K562 (cell line): ENCODE measurements around the gene ERBB4. TPM values are rescaled to one million over a fixed set of nuclear protein-coding genes. Genes with fewer than 3 reads are reported as not detected.

ENCODE experiments used
- ATAC-seq: fragments of 200-7000 bp; cut with Tn5 transposase; 3 replicates; pipeline ENCODE4 v1.9.1; 2020; ENCODE audit warnings: moderate library complexity
- BruUV-seq: library from RNA; stranded (reverse); fragments of 400-500 nt; replicated peaks from 2 replicates; lab custom pipeline; 2021; lab: Mats Ljungman, UMichigan
- CTCF ChIA-PET: fragments of 300-600 bp; formaldehyde crosslinking; extraction: SDS; loops from one replicate; lab custom pipeline; 2021; ENCODE audit warnings: low intra/inter-chr PET ratio; lab: Yijun Ruan, JAX
- POLR2A ChIA-PET: fragments of 300-600, 350-650 bp; sonication (Branson Sonifier 250); formaldehyde crosslinking; extraction: SDS; loops from one replicate; lab custom pipeline; 2021; ENCODE audit warnings: antibody characterized with exemption, inconsistent platforms; lab: Yijun Ruan, JAX
- DNase-seq, 4 experiments: peaks; one replicate each; pipeline versions ENCODE4 v3.0.0 to v3.0.0-alpha.2; 2011 to 2018; ENCODE audit warnings: low spot score in 3 of 4, mixed read lengths in 3 of 4; ENCODE audit errors: extremely low read depth in 1 of 4
- FAIRE-seq: peaks from 2 replicates; lab custom pipeline; 2011; peaks lifted over from hg19 to GRCh38; lab: Jason Lieb, UNC
- H2AFZ ChIP-seq: 2 replicates; pipeline ENCODE4 v1.6.0; 2011; ENCODE audit warnings: low read depth, low read length, control low read depth, inconsistent platforms
- H3K27ac ChIP-seq: fragments of 200-600 bp; 3 replicates; pipeline ENCODE4 v1.8.0; 2011; ENCODE audit warnings: low read depth, mild to moderate bottlenecking, control low read depth, inconsistent platforms, low read length, moderate library complexity, mixed read lengths; ENCODE audit errors: extremely low read depth
- H3K27me3 ChIP-seq, 2 experiments: fragments of 300-600 bp in 1 of 2; 2 replicates in 1 of 2; 3 replicates in 1 of 2; pipeline versions ENCODE4 v1.6.0 to v1.8.0; 2011; ENCODE audit warnings: inconsistent platforms in 2 of 2, low read length in 2 of 2, mild to moderate bottlenecking in 1 of 2, mixed read lengths in 1 of 2, moderate library complexity in 1 of 2; ENCODE audit not compliant: control insufficient read depth in 2 of 2, insufficient read depth in 2 of 2
- H3K36me3 ChIP-seq: fragments of 300-600 bp; 3 replicates; pipeline ENCODE4 v1.8.0; 2011; ENCODE audit warnings: mild to moderate bottlenecking, low read length, inconsistent platforms; ENCODE audit not compliant: control insufficient read depth, insufficient read depth
- H3K4me1 ChIP-seq, 2 experiments: fragments of 200-600 bp in 1 of 2; replicated peaks in 1 of 2; 2 replicates in 1 of 2; 3 replicates in 1 of 2; pipeline versions ENCODE4 v1.5.1 to v1.8.0; 2011; ENCODE audit warnings: inconsistent platforms in 2 of 2, low read length in 2 of 2, mild to moderate bottlenecking in 1 of 2, mixed read lengths in 1 of 2, moderate library complexity in 1 of 2; ENCODE audit not compliant: control insufficient read depth in 2 of 2, insufficient read depth in 2 of 2
- H3K4me2 ChIP-seq: 2 replicates; pipeline ENCODE4 v1.6.1; 2011; ENCODE audit warnings: low read length, control low read depth, inconsistent platforms, mixed read lengths; ENCODE audit not compliant: insufficient read depth
- H3K4me3 ChIP-seq: fragments of 200-600 bp; sonication (generic), shearing (Covaris generic); 2 replicates; pipeline ENCODE4 v1.5.1; 2016; ENCODE audit warnings: control low read depth, inconsistent platforms
- H3K79me2 ChIP-seq: fragments of 200-600 bp; 3 replicates; pipeline ENCODE4 v1.8.0; 2011; ENCODE audit warnings: low read length, inconsistent platforms; ENCODE audit not compliant: control insufficient read depth, insufficient read depth
- H3K9ac ChIP-seq, 2 experiments: 2 replicates each; pipeline versions ENCODE4 v1.6.0 to v1.6.1; 2011; ENCODE audit warnings: low read depth in 2 of 2, low read length in 2 of 2, control low read depth in 1 of 2, inconsistent platforms in 1 of 2, mild to moderate bottlenecking in 1 of 2, mixed read lengths in 1 of 2; ENCODE audit not compliant: insufficient read depth in 1 of 2
- H3K9me1 ChIP-seq: one replicate; pipeline ENCODE4 v1.6.0; 2011; ENCODE audit warnings: inconsistent platforms, mild to moderate bottlenecking, low read length, moderate library complexity; ENCODE audit not compliant: control insufficient read depth, insufficient read depth
- H3K9me3 ChIP-seq: replicated peaks from 2 replicates; pipeline ENCODE4 v1.5.1; 2011; ENCODE audit warnings: low read depth, low read length, inconsistent platforms; ENCODE audit not compliant: control insufficient read depth, insufficient read depth
- H4K20me1 ChIP-seq: replicated peaks from 2 replicates; pipeline ENCODE4 v1.6.1; 2011; ENCODE audit warnings: low read length, inconsistent platforms, mixed read lengths; ENCODE audit not compliant: control insufficient read depth, insufficient read depth
- CREB5 ChIP-seq: fragments of 250-450 bp; sonication (Bioruptor Pico); IDR thresholded peaks from 2 replicates; pipeline ENCODE4 v1.5.0; 2020; ENCODE audit warnings: mild to moderate bottlenecking
- CXXC5 ChIP-seq: fragments of 250-450 bp; sonication (Bioruptor Pico); IDR thresholded peaks from 2 replicates; pipeline ENCODE4 v1.8.0; 2022; ENCODE audit warnings: inconsistent platforms, mild to moderate bottlenecking, moderate library complexity
- DACH1 ChIP-seq: fragments of 450-650 bp; IDR thresholded peaks from 2 replicates; pipeline ENCODE4 v1.6.1; 2018; ENCODE audit not compliant: partially characterized antibody
- FOXA3 ChIP-seq, 2 experiments: fragments of 450-650 bp in 1 of 2; sonication (generic) in 1 of 2; formaldehyde crosslinking; IDR thresholded peaks in 1 of 2; conservative IDR thresholded peaks in 1 of 2; 2 replicates each; pipeline versions ENCODE4 v1.4.0 to v1.8.0; 2020 to 2022; ENCODE audit warnings: mild to moderate bottlenecking in 2 of 2, missing genetic modification reagents in 1 of 2
- FOXP4 ChIP-seq: sonication (generic); formaldehyde crosslinking; IDR thresholded peaks from 2 replicates; pipeline ENCODE4 v1.8.0; 2022; ENCODE audit warnings: mild to moderate bottlenecking, missing genetic modification reagents, borderline replicate concordance
- GATAD2B ChIP-seq: fragments of 450-650 bp; IDR thresholded peaks from 2 replicates; pipeline ENCODE4 v1.6.1; 2017; ENCODE audit warnings: mild to moderate bottlenecking, borderline replicate concordance
- HDGF ChIP-seq: fragments of 450-650 bp; IDR thresholded peaks from 2 replicates; pipeline ENCODE4 v1.6.1; 2016
- KHSRP ChIP-seq: fragments of 450-650 bp; IDR thresholded peaks from 2 replicates; pipeline ENCODE4 v1.6.1; 2017
- MAFK ChIP-seq: IDR thresholded peaks from 2 replicates; pipeline ENCODE4 v1.6.1; 2011; ENCODE audit warnings: low read length, improper control_type of control experiment
- NR2C1 ChIP-seq, 2 experiments: fragments of 450-650 bp; IDR thresholded peaks; 2 replicates each; pipeline ENCODE4 v1.6.1; 2017; ENCODE audit warnings: mild to moderate bottlenecking in 2 of 2, antibody characterized with exemption in 1 of 2, inconsistent platforms in 1 of 2, missing compliant biosample characterization in 1 of 2, missing genetic modification characterization in 1 of 2
- PHB ChIP-seq: fragments of 250-450 bp; sonication (Bioruptor Pico); IDR thresholded peaks from 2 replicates; pipeline ENCODE4 v1.5.0; 2021
- POLR3G ChIP-seq: IDR thresholded peaks from 2 replicates; pipeline ENCODE4 v1.6.1; 2011; ENCODE audit not compliant: insufficient read length, insufficient replicate concordance; ENCODE audit errors: extremely low read depth
- SAFB ChIP-seq: fragments of 200-400 bp; formaldehyde crosslinking; IDR thresholded peaks from 2 replicates; pipeline ENCODE4 v1.6.1; 2017; ENCODE audit warnings: low read depth, low read length, borderline replicate concordance
- SP2 ChIP-seq: IDR thresholded peaks from 2 replicates; pipeline ENCODE4 v1.6.1; 2011; ENCODE audit warnings: mild to moderate bottlenecking, low read depth, low read length, moderate library complexity; ENCODE audit not compliant: poor library complexity, severe bottlenecking; ENCODE audit errors: extremely low read depth
- TAF7 ChIP-seq: fragments of 450-650 bp; IDR thresholded peaks from 2 replicates; pipeline ENCODE4 v1.6.1; 2016; ENCODE audit warnings: missing genetic modification characterization, missing compliant biosample characterization
- ZNF184 ChIP-seq: sonication (generic); formaldehyde crosslinking; IDR thresholded peaks from 2 replicates; pipeline ENCODE4 v1.5.0; 2020; ENCODE audit warnings: missing genetic modification reagents
- WGBS: fragments of 100-300 bp; shearing (Covaris generic); methylation state at CpG from one replicate; pipeline ENCODE4 v1.1.6; 2016; ENCODE audit warnings: low coverage, mixed read lengths; ENCODE audit not compliant: insufficient coverage; ENCODE audit errors: missing lambda C conversion rate; 5-methylcytosine and 5-hydroxymethylcytosine counted together
- in situ Hi-C: fragments of 300-500 bp; cut with MboI; formaldehyde crosslinking; loops from 4 replicates; pipeline ENCODE4 v1.15.0; 2018; ENCODE audit warnings: inconsistent platforms, mixed read lengths
- intact Hi-C: fragments of 100-400 bp; cut with micrococcal nuclease; formaldehyde crosslinking; loops from 2 replicates; pipeline ENCODE4 v1.14.2; 2022
- polyA plus RNA-seq, 8 experiments: library from polyadenylated mRNA; depleted of rRNA in 4 of 8; stranded (reverse) in 5 of 8; unstranded in 3 of 8; fragments of >200 nt; fragmentation: Nextera tagmentation in 2 of 8; fragmentation: Illumina TruSeq in 1 of 8; extraction: Ambion mirVana in 2 of 8; extraction: Trizol in 1 of 8; gene quantifications; 2 replicates each; pipeline versions ENCODE4 v1.2.1 to v1.2.3, GENCODE V29; 2011 to 2014; ENCODE audit warnings: inconsistent platforms in 1 of 8, missing spikeins in 1 of 8
- total RNA-seq, 7 experiments: library from RNA; depleted of rRNA in 6 of 7; stranded (reverse); fragments of >200 nt in 6 of 7; fragmentation: Illumina TruSeq in 2 of 7; extraction: Trizol in 2 of 7; gene quantifications; 2 replicates each; pipeline versions ENCODE4 v1.2.1 to v1.2.3, GENCODE V29; 2011 to 2021; ENCODE audit warnings: low replicate concordance in 1 of 7
- TF ChIP-seq, protein P1 (sequence below): sonication (generic); formaldehyde crosslinking; IDR thresholded peaks from 2 replicates; pipeline ENCODE4 v1.8.0; 2022; ENCODE audit warnings: missing genetic modification reagents, mild to moderate bottlenecking, borderline replicate concordance

ERBB4 gene
- total and polyA plus RNA-seq, 9 of the 15 experiments (the other 6 are each of a cell fraction or from before 2014, with no cell fraction given) = not detected

DNA sequence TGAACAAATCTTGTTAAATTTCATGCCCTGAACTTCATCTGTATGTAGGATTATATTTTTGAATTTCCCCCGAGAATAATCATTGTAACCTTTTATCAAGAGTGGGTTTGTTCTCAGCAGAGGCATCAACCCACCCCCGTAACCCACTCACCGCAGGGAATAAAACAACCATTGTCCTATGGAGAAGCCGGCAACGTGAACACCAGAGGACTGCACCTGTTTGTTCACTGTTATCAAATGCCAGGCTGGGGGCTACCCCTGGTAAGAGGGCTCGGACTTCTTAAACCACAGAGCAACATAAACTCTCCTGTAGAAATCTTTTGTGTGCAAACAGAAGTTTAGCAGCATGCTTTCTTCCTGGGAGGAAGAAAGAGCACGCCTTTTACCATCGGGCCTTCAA is 610.4 kb downstream of the ERBB4 start (continued):
- TF ChIP-seq GATAD2B (no peak), FOXA3 (CRISPR knock-in tag; conservative IDR thresholded peaks at IDR 0.05 in 1 of 2, IDR thresholded peaks at IDR 0.05 in 1 of 2) (no peak), CXXC5 (no peak), FOXP4 (CRISPR knock-in tag) (no peak)

GRCh38 chr2:211923019-211923418 is 615.6 kb downstream of the ERBB4 start:
- 0% methylated on average over 4 of the region's 4 CpGs for WGBS
- POLR2A ChIA-PET = no interaction called here
- H3K9me3 ChIP-seq = no peaks in the 10 kb centered on the region
- H2AFZ ChIP-seq = no peak overlapping the region
- no peak overlapping the region for H3K9ac ChIP-seq
- H3K4me2 ChIP-seq = no peak overlapping the region
- BruUV-seq = no TSS peak
- FAIRE-seq (no peak), ATAC-seq (no peak), DNase-seq (no peak)
- no peaks in the 10 kb centered on the region for H4K20me1 ChIP-seq
- CTCF ChIA-PET = no interaction called here
- no peaks in the 10 kb centered on the region for H3K4me1 ChIP-seq
- H3K79me2 ChIP-seq = no peaks in the 10 kb centered on the region
- no peaks in the 10 kb centered on the region for H3K9me1 ChIP-seq
- in situ Hi-C loops (no loop called here), intact Hi-C loops (no loop called here)
- no peak overlapping the region for H3K4me3 ChIP-seq
- H3K27ac ChIP-seq = no peak overlapping the region
- no peaks in the 10 kb centered on the region for H3K36me3 ChIP-seq
- no peaks in the 10 kb centered on the region for H3K27me3 ChIP-seq
- no peak for TF ChIP-seq ZNF184 (CRISPR knock-in tag)
- TF ChIP-seq POLR3G = no peak
- no peak for TF ChIP-seq PHB (CRISPR knock-in tag)
- TF ChIP-seq TAF7 (tag) = no peak
- TF ChIP-seq HDGF = no peak
- no peak for TF ChIP-seq DACH1
- TF ChIP-seq, protein P1, sequence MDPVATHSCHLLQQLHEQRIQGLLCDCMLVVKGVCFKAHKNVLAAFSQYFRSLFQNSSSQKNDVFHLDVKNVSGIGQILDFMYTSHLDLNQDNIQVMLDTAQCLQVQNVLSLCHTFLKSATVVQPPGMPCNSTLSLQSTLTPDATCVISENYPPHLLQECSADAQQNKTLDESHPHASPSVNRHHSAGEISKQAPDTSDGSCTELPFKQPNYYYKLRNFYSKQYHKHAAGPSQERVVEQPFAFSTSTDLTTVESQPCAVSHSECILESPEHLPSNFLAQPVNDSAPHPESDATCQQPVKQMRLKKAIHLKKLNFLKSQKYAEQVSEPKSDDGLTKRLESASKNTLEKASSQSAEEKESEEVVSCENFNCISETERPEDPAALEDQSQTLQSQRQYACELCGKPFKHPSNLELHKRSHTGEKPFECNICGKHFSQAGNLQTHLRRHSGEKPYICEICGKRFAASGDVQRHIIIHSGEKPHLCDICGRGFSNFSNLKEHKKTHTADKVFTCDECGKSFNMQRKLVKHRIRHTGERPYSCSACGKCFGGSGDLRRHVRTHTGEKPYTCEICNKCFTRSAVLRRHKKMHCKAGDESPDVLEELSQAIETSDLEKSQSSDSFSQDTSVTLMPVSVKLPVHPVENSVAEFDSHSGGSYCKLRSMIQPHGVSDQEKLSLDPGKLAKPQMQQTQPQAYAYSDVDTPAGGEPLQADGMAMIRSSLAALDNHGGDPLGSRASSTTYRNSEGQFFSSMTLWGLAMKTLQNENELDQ = no peak
- no peak for TF ChIP-seq SAFB
- TF ChIP-seq KHSRP = no peak
- no peak for TF ChIP-seq CREB5 (CRISPR knock-in tag)
- TF ChIP-seq SP2 = no peak
- no peak for TF ChIP-seq MAFK
- TF ChIP-seq NR2C1 (IDR thresholded peaks at IDR 0.05) = no peak
- no peak for TF ChIP-seq NR2C1 (tag; IDR thresholded peaks at IDR 0.05)
